Glutamatergic neuron (in vitro differentiated cells): ENCODE measurements around the gene STC2. TPM values are rescaled to one million over a fixed set of nuclear protein-coding genes. Genes with fewer than 3 reads are reported as not detected.

Source experiments
- DNase-seq: peaks from one replicate; pipeline ENCODE4 v3.0.0; 2022
- H3K27ac Mint-ChIP-seq: one replicate; pipeline ENCODE4 v1.8.0; 2020; ENCODE audit warnings: mild to moderate bottlenecking, mixed read lengths, inconsistent platforms; ENCODE audit not compliant: unreplicated experiment
- H3K27me3 Mint-ChIP-seq: one replicate; pipeline ENCODE4 v1.8.0; 2020; ENCODE audit warnings: mild to moderate bottlenecking, moderate library complexity, mixed read lengths, inconsistent platforms; ENCODE audit not compliant: unreplicated experiment
- H3K36me3 Mint-ChIP-seq: one replicate; pipeline ENCODE4 v1.8.0; 2020; ENCODE audit warnings: mild to moderate bottlenecking, mixed read lengths, inconsistent platforms; ENCODE audit not compliant: unreplicated experiment
- H3K4me1 Mint-ChIP-seq: one replicate; pipeline ENCODE4 v1.8.0; 2020; ENCODE audit warnings: mild to moderate bottlenecking, low read depth, mixed read lengths, inconsistent platforms; ENCODE audit not compliant: unreplicated experiment
- H3K4me3 Mint-ChIP-seq: one replicate; pipeline ENCODE4 v1.8.0; 2020; ENCODE audit warnings: mild to moderate bottlenecking, mixed read lengths, inconsistent platforms; ENCODE audit not compliant: unreplicated experiment
- H3K9me3 Mint-ChIP-seq: one replicate; pipeline ENCODE4 v1.8.0; 2020; ENCODE audit warnings: mild to moderate bottlenecking, moderate library complexity, mixed read lengths, inconsistent platforms; ENCODE audit not compliant: unreplicated experiment
- CTCF ChIP-seq: fragments of 200-600 bp; sonication (generic); IDR thresholded peaks from one replicate; pipeline ENCODE4 v1.5.0; 2021; ENCODE audit not compliant: partially characterized antibody, unreplicated experiment
- total RNA-seq: library from RNA; stranded (reverse); fragmentation: NEBNext Ultra II Directional; extraction: Animal tissue kit (Norgen Biotek cat#: 25700); gene quantifications from one replicate; pipeline ENCODE4 v1.2.1, GENCODE V29; 2021; ENCODE audit not compliant: unreplicated experiment

The STC2 gene
- total RNA-seq, 1 donor from 2014 or later, result 14.0 TPM

- Mint-ChIP-seq H3K4me3 (no peak overlapping the region), H3K9me3 (no peaks in the 10 kb centered on the region), H3K36me3 (no peaks in the 10 kb centered on the region), H3K4me1 (peaks cover 10% of the 10 kb centered on the region), H3K27me3 (peaks cover 12% of the 10 kb centered on the region), H3K27ac (no peak overlapping the region)
- no peak for TF ChIP-seq CTCF
- DNase-seq, result no peak
Observed at GRCh38 chr5:173295796-173296195, 32.4 kb downstream of the STC2 start.

GRCh38 chr5:173294673-173295320, 33.4 kb downstream of the STC2 start:
- Mint-ChIP-seq H3K9me3 (no peaks in the 10 kb centered on the region), H3K27ac (no peak overlapping the region), H3K4me3 (peak overlapping the region; percentile 6), H3K27me3 (peaks cover 13% of the 10 kb centered on the region), H3K4me1 (peaks cover 10% of the 10 kb centered on the region), H3K36me3 (no peaks in the 10 kb centered on the region)
- DNase-seq, result no peak
- TF ChIP-seq CTCF, result no peak

- no peaks in the 10 kb centered on the region for H3K9me3 Mint-ChIP-seq
- peaks cover 10% of the 10 kb centered on the region for H3K4me1 Mint-ChIP-seq
- H3K36me3 Mint-ChIP-seq, result no peaks in the 10 kb centered on the region
- H3K27ac Mint-ChIP-seq, result no peak overlapping the region
- peaks cover 10% of the 10 kb centered on the region for H3K27me3 Mint-ChIP-seq
- peak overlapping the region; percentile 61 for H3K4me3 Mint-ChIP-seq
- peak; percentile 87 for DNase-seq
- peak; percentile 93 for TF ChIP-seq CTCF
Observed at GRCh38 chr5:173293817-173294672, 34.2 kb downstream of the STC2 start.

- H3K9me3 Mint-ChIP-seq, result no peaks in the 10 kb centered on the region
- no peak overlapping the region for H3K4me3 Mint-ChIP-seq
- H3K36me3 Mint-ChIP-seq, result no peaks in the 10 kb centered on the region
- peak overlapping the region; percentile 54 for H3K27ac Mint-ChIP-seq
- peaks cover 10% of the 10 kb centered on the region for H3K4me1 Mint-ChIP-seq
- no peak for DNase-seq
- no peak for TF ChIP-seq CTCF
- peaks cover 3% of the 10 kb centered on the region for H3K27me3 Mint-ChIP-seq
Observed at GRCh38 chr5:173291722-173292658, 36.2 kb downstream of the STC2 start.
